22Rv1 (cell line): ENCODE data around the gene AAGAB.

Experiments
- H3K27ac ChIP-seq: fragments of 450-650 bp; 2 replicates; pipeline ENCODE4 v1.5.1; 2017
- ZFX ChIP-seq: fragments of 450-650 bp; IDR thresholded peaks from 2 replicates; pipeline ENCODE4 v1.6.1; 2017; ENCODE audit warnings: antibody characterized with exemption, borderline replicate concordance
- TF ChIP-seq, protein P1 (sequence below): fragments of 450-650 bp; IDR thresholded peaks from 2 replicates; pipeline ENCODE4 v1.5.1; 2017; ENCODE audit warnings: mild to moderate bottlenecking

The AAGAB gene

DNA sequence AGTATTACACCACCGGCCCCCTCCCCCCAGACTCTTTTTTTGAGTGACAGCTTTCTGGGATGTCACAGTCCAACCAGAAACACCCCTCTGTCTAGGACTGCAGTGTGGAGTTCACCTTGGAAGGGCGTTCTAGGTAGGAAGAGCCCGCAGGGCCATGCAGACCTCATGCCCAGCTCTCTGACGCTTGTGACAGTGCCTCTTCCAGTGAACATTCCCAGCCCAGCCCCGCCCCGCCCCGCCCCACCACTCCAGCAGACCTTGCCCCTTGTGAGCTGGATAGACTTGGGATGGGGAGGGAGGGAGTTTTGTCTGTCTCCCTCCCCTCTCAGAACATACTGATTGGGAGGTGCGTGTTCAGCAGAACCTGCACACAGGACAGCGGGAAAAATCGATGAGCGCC is 63.6 kb downstream of the AAGAB start:
- TF ChIP-seq, protein P1, sequence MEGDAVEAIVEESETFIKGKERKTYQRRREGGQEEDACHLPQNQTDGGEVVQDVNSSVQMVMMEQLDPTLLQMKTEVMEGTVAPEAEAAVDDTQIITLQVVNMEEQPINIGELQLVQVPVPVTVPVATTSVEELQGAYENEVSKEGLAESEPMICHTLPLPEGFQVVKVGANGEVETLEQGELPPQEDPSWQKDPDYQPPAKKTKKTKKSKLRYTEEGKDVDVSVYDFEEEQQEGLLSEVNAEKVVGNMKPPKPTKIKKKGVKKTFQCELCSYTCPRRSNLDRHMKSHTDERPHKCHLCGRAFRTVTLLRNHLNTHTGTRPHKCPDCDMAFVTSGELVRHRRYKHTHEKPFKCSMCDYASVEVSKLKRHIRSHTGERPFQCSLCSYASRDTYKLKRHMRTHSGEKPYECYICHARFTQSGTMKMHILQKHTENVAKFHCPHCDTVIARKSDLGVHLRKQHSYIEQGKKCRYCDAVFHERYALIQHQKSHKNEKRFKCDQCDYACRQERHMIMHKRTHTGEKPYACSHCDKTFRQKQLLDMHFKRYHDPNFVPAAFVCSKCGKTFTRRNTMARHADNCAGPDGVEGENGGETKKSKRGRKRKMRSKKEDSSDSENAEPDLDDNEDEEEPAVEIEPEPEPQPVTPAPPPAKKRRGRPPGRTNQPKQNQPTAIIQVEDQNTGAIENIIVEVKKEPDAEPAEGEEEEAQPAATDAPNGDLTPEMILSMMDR: no peak
- TF ChIP-seq ZFX: no peak
- H3K27ac ChIP-seq: no peak overlapping the region

DNA sequence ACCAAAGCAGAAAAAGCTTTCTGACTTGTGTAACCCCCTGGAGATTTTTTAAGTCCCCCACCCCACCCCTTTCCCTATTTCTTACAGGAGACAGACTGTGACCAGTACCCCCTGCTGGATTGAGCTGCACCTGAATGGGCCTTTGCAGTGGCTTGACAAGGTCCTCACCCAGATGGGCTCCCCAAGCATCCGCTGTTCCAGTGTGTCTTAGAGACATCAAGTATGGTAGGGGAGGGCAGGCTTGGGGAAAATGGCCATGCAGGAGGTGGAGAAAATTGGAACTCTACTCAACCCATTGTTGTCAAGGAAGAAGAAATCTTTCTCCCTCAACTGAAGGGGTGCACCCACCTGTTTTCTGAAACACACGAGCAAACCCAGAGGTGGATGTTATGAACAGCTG is 64.1 kb downstream of the AAGAB start:
- H3K27ac ChIP-seq: no peak overlapping the region
- TF ChIP-seq, protein P1: no peak
- TF ChIP-seq ZFX: no peak

DNA sequence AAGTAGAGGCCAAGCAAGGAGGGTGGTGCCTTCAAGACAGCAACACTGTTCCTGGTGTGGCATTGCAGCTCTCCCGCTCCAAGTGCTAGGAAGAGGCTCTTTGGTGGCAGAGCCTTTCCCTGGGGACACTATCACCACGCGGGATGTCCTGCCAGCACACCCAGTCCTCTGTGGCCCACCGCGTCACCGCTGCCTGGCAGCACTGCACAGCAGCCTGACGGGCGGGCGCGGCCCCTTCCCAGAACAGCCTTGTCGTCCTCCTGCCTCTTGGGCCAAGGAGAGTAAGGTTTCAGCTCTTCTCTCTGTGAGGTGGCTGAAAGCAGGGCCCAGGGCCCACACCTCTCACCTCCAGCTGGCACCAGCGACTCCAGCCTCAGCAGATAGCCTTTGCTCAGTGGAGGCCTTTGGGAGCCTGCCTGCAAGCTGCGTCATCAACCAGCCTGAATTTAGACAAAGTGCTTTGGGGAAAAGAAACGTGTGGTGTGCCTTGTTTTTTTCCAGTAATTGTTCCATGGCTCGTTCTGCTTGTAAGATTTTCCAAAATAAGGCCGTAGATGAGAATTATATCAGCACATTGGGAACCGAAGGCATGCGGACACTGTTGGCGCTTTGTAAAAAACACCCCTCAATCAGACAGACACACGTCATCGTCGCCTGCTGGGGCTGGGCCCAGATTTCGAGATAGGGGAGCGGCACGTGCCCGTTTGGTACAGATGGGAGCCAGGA is 65.0 kb downstream of the AAGAB start:
- no peak for TF ChIP-seq ZFX
- TF ChIP-seq, protein P1: no peak
- H3K27ac ChIP-seq: no peak overlapping the region

DNA sequence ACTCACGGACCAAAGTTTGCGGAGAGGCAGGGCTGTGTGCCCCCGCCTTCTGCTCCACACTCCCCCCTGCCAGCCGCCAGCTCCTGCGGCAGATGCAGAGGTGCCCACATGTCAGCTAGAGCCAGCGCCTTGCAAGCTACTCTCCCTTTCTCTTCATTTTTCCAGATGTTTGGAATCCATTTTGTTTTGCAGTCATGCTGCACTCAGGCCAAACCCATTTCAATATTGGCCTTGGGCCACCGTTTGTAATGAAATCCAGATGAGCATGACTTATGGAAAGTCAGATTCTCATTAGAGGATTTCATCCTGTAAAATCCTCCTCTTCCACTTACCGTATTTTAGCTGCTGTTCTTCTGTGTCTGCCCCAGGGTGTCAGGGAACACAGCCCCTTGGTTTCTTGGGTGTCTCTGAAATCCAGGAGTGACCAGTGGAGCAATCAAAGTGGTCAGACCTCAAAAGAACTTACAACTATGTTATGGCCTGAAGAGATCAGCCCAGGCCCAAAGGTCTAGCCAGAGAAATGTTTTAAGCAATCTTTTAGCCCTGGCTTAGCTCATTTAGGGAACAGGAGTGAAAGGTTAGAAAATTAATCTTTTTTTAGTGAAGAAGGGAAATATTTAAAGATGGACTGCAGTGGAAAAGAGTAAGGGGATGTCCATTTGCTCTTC is 65.8 kb downstream of the AAGAB start:
- H3K27ac ChIP-seq: no peak overlapping the region
- TF ChIP-seq ZFX: no peak
- TF ChIP-seq, protein P1: no peak

DNA sequence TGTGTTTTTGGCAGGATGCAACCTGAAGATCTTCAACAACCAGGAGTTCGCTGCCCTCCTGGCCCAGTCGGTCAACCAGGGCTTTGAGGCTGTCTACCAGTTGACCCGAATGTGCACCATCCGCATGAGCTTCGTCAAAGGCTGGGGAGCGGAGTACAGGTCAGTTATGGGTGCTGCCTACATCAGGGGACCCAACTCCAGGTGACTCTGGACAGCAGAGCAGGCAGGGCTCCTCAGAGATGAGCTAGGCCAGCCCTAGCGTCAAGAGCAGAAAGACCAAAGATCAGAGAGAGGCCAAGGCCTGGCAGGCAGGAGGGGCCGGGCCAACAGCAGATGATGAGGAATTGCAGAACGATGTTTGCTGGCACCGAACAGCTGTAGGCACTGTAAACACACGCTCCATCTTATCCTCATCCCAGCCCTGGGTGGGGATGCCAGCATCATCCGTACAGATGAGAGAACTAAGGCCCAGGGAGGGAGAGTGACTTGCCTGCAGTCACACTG is 67.1 kb downstream of the AAGAB start:
- H3K27ac ChIP-seq: no peak overlapping the region
- TF ChIP-seq ZFX: no peak
- TF ChIP-seq, protein P1: no peak

DNA sequence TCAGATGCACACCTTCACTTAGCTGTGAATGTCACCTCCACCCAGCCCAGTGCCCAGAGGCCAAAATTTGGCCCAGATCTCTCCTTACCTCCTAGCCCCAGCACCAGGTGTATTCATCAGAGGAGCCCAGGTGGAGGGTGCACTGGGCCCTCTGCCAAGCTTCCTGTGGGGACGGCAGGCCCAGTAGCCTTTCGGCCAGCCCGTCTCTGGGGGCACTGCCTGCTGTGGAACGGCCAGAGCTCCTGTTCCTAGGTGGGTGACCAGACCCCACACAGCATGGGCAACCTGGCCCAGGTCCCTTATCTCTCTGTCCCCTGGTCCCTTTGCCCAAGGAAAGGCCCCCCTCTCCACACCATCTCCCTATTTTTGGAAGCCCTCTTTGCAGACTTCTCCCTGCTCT is 67.8 kb downstream of the AAGAB start:
- no peak overlapping the region for H3K27ac ChIP-seq
- TF ChIP-seq, protein P1: no peak
- TF ChIP-seq ZFX: no peak

DNA sequence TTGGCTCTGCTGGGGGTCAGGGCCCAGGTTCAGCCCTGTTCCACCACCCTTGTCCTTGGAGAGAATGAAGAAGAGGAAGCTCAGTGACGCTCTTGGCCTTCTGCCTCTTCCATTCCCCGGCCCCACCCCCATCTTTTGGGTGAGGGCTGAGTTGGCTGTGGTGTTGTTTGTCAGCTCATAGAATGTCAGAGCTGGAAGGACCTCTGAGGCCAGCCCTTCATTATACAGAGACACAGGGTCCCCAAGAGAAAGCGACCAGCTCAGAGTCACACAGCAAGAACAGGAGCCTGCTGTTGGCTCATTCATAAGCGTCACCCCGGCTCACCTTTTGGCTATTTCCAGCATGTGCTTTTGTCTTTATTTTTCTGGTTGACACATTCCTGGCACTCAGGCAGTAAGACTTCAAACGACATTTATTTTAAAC is 68.2 kb downstream of the AAGAB start:
- TF ChIP-seq, protein P1: no peak
- no peak for TF ChIP-seq ZFX

More for the DNA sequence above, 68.2 kb downstream of the AAGAB start:
- no peak overlapping the region for H3K27ac ChIP-seq
